SK-N-MC (cell line): ENCODE data around the gene CLOCK.

ENCODE experiments used
- EZH2 ChIP-seq: fragments of 200-600 bp; sonication (generic); IDR thresholded peaks from one replicate; pipeline ENCODE4 v1.6.1; 2017; ENCODE audit warnings: antibody characterized with exemption
- FOXP2 ChIP-seq: optimal IDR thresholded peaks from 2 replicates; pipeline ENCODE3; 2011; ENCODE audit warnings: mild to moderate bottlenecking, moderate library complexity; ENCODE audit not compliant: insufficient read depth; ENCODE audit errors: extremely low read length, control extremely low read depth
- POLR2AphosphoS5 ChIP-seq: IDR thresholded peaks from 2 replicates; pipeline ENCODE4 v1.6.1; 2012; ENCODE audit warnings: mild to moderate bottlenecking, low read depth, low read length, borderline replicate concordance

DNA sequence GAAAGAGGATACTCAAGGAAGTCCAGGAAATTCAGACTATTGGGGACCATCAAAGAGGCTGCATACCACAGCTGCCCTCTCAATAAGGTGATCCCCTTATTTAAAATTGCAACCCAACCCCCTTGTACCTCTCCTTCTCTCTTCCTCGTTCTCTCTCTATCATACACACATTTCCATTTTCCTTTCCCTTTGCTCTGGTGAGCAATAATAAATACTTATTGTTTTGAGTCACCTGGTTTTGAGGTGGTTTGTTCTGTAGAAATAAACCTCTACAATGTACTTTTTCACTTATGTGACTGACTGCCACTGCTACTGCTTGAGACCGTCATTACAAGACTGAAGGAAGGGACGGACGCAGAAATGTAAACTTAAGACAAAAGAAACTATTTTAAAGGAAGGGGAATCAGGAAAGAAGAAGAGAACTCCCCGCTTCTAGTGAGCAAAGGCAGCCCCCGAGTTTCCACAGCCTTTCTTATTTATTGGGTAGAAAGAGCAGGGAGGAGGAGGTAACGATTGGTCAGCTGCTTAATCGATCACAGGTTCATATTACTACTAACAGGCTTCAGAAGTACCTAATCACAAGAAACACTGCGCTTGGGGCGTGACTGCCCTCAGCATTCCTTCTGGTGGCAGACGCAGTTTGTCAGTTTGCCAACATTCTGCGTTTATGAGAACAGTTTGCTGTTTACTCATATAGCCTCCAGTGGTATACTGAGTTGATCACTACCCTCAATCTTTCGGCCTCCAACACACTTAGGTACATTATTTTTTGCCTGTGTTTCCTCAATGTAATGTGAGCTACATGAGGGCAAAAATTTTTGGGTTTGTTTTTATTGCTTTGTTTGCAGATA is 167.9 kb downstream of the CLOCK start:
- no peak for TF ChIP-seq POLR2AphosphoS5
- no peak for TF ChIP-seq EZH2
- no peak for TF ChIP-seq FOXP2
